GM12892 (cell line): Measurements from ENCODE around the gene COX11.

Source experiments
- POLR2A ChIP-seq: IDR thresholded peaks from 2 replicates; pipeline ENCODE4 v1.6.1; 2011; ENCODE audit warnings: low read depth, low read length, control low read depth
- POLR2AphosphoS5 ChIP-seq: IDR thresholded peaks from 2 replicates; pipeline ENCODE4 v1.6.1; 2011; ENCODE audit warnings: low read depth, low read length, control low read depth

- TF ChIP-seq POLR2A: no peak
- no peak for TF ChIP-seq POLR2AphosphoS5
These were observed 17.2 kb downstream of the COX11 start for GRCh38 chr17:54951286-54951685.
